GM12878 (cell line): ENCODE measurements around the gene KRI1. TPM values are rescaled to one million over a fixed set of nuclear protein-coding genes. Genes with fewer than 3 reads are reported as not detected.

ENCODE experiments used
- ATAC-seq: fragments of 200-7000 bp; cut with Tn5 transposase; 3 replicates; pipeline ENCODE4 v1.9.1; 2020; ENCODE audit warnings: mild to moderate bottlenecking, moderate library complexity
- BruUV-seq: library from RNA; stranded (reverse); fragments of 400-500 nt; replicated peaks from 2 replicates; lab custom pipeline; 2021; lab: Mats Ljungman, UMichigan
- CTCF ChIA-PET: fragments of 300-600 bp; sonication (Branson Sonifier 250); formaldehyde crosslinking; extraction: SDS; loops from one replicate; lab custom pipeline; 2021; ENCODE audit warnings: inconsistent platforms; lab: Yijun Ruan, JAX
- POLR2A ChIA-PET: fragments of 350-600 bp; formaldehyde crosslinking; extraction: SDS; loops from one replicate; lab custom pipeline; 2021; ENCODE audit warnings: inconsistent platforms; lab: Charles Lee
- RAD21 ChIA-PET: fragments of 300-600 bp; sonication (Branson Sonifier 250); formaldehyde crosslinking; loops from one replicate; lab custom pipeline; 2023; ENCODE audit warnings: antibody characterized with exemption; ENCODE audit not compliant: unreplicated experiment; lab: Charles Lee
- SMC1A ChIA-PET: fragments of 300-600 bp; sonication (Branson Sonifier 250); formaldehyde crosslinking; loops from one replicate; lab custom pipeline; 2023; ENCODE audit not compliant: unreplicated experiment, uncharacterized antibody; lab: Charles Lee
- DNase-seq: peaks from one replicate; pipeline ENCODE4 v3.0.0-alpha.2; 2011; ENCODE audit warnings: low read depth, low spot score
- FAIRE-seq: peaks from 3 replicates; lab custom pipeline; 2011; peaks lifted over from hg19 to GRCh38; lab: Jason Lieb, UNC
- H2AFZ ChIP-seq: 2 replicates; pipeline ENCODE4 v1.6.0; 2011; ENCODE audit warnings: low read depth, low read length, control low read depth; ENCODE audit not compliant: control insufficient read depth
- H3K27ac ChIP-seq: 2 replicates; pipeline ENCODE4 v1.5.1; 2011; ENCODE audit warnings: control low read depth; ENCODE audit not compliant: control insufficient read depth, insufficient read depth
- H3K27me3 ChIP-seq, 2 experiments: replicated peaks in 1 of 2; 2 replicates each; pipeline versions ENCODE4 v1.6.0 to v1.6.1; 2011; ENCODE audit warnings: low read length in 1 of 2; ENCODE audit not compliant: control insufficient read depth in 2 of 2, insufficient read depth in 2 of 2
- H3K36me3 ChIP-seq, 2 experiments: 2 replicates each; pipeline ENCODE4 v1.5.1; 2011; ENCODE audit warnings: low read length in 1 of 2; ENCODE audit not compliant: control insufficient read depth in 2 of 2, insufficient read depth in 2 of 2
- H3K4me1 ChIP-seq: 2 replicates; pipeline ENCODE4 v1.6.1; 2011; ENCODE audit warnings: mild to moderate bottlenecking, low read length, moderate library complexity, mixed read lengths; ENCODE audit not compliant: control insufficient read depth, insufficient read depth
- H3K4me2 ChIP-seq: 2 replicates; pipeline ENCODE4 v1.6.0; 2011; ENCODE audit warnings: control low read depth; ENCODE audit not compliant: control insufficient read depth, insufficient read depth
- H3K4me3 ChIP-seq: fragments of 200-600 bp; sonication (generic); 2 replicates; pipeline ENCODE4 v1.5.1; 2016
- H3K79me2 ChIP-seq: 2 replicates; pipeline ENCODE4 v1.6.0; 2011; ENCODE audit warnings: low read length; ENCODE audit not compliant: control insufficient read depth, insufficient read depth
- H3K9ac ChIP-seq: 2 replicates; pipeline ENCODE4 v1.8.0; 2011; ENCODE audit warnings: low read length, control low read depth, mixed read lengths; ENCODE audit not compliant: control insufficient read depth, insufficient read depth
- H3K9me3 ChIP-seq: replicated peaks from 3 replicates; pipeline ENCODE4 v1.5.1; 2011; ENCODE audit warnings: mild to moderate bottlenecking, low read length; ENCODE audit not compliant: control insufficient read depth, insufficient read depth
- H4K20me1 ChIP-seq: 2 replicates; pipeline ENCODE4 v1.6.0; 2011; ENCODE audit not compliant: control insufficient read depth, insufficient read depth
- DPF2 ChIP-seq: fragments of 450-650 bp; IDR thresholded peaks from 2 replicates; pipeline ENCODE4 v1.6.1; 2017; ENCODE audit warnings: mild to moderate bottlenecking
- FOXM1 ChIP-seq: IDR thresholded peaks from 2 replicates; pipeline ENCODE4 v1.6.1; 2012; ENCODE audit warnings: low read depth, mild to moderate bottlenecking, inconsistent platforms, low read length, moderate library complexity
- GABPA ChIP-seq: IDR thresholded peaks from 2 replicates; pipeline ENCODE4 v1.6.1; 2014; ENCODE audit warnings: antibody characterized with exemption, low read depth, mild to moderate bottlenecking, inconsistent platforms
- GATAD2B ChIP-seq: fragments of 450-650 bp; conservative IDR thresholded peaks from 2 replicates; pipeline ENCODE4 v1.6.1; 2017; ENCODE audit warnings: low read depth, mild to moderate bottlenecking, moderate library complexity
- IKZF1 ChIP-seq: fragments of 450-650 bp; conservative IDR thresholded peaks from 2 replicates; pipeline ENCODE4 v1.6.1; 2017; ENCODE audit warnings: antibody characterized with exemption, mild to moderate bottlenecking
- LARP7 ChIP-seq: fragments of 450-650 bp; IDR thresholded peaks from 2 replicates; pipeline ENCODE4 v1.6.1; 2017; ENCODE audit warnings: mild to moderate bottlenecking
- NFXL1 ChIP-seq: fragments of 450-650 bp; IDR thresholded peaks from 2 replicates; pipeline ENCODE4 v1.6.1; 2017; ENCODE audit warnings: antibody characterized with exemption, mild to moderate bottlenecking, borderline replicate concordance
- RB1 ChIP-seq: fragments of 450-650 bp; formaldehyde crosslinking; IDR thresholded peaks from 2 replicates; pipeline ENCODE4 v1.6.1; 2017; ENCODE audit warnings: mild to moderate bottlenecking, borderline replicate concordance
- SMARCA5 ChIP-seq: fragments of 450-650 bp; IDR thresholded peaks from 2 replicates; pipeline ENCODE4 v1.6.1; 2017; ENCODE audit warnings: mild to moderate bottlenecking
- SRF ChIP-seq, 2 experiments: IDR thresholded peaks; 2 replicates each; pipeline ENCODE4 v1.6.1; 2011; ENCODE audit warnings: low read depth in 2 of 2, low read length in 2 of 2, mild to moderate bottlenecking in 1 of 2, moderate library complexity in 1 of 2
- ZBED1 ChIP-seq: IDR thresholded peaks from 2 replicates; pipeline ENCODE4 v1.6.1; 2016; ENCODE audit warnings: borderline replicate concordance
- ZNF217 ChIP-seq: fragments of 450-650 bp; IDR thresholded peaks from 2 replicates; pipeline ENCODE4 v1.6.1; 2017; ENCODE audit warnings: antibody characterized with exemption, mild to moderate bottlenecking
- ZNF24 ChIP-seq: fragments of 450-650 bp; IDR thresholded peaks from 2 replicates; pipeline ENCODE4 v1.6.1; 2017; ENCODE audit warnings: antibody characterized with exemption, mild to moderate bottlenecking
- ZNF384 ChIP-seq: IDR thresholded peaks from 2 replicates; pipeline ENCODE4 v1.6.1; 2012; ENCODE audit warnings: low read depth, mild to moderate bottlenecking, low read length, improper control_type of control experiment, borderline replicate concordance
- ZSCAN29 ChIP-seq: fragments of 450-650 bp; IDR thresholded peaks from 2 replicates; pipeline ENCODE4 v1.6.1; 2017; ENCODE audit warnings: mild to moderate bottlenecking, moderate library complexity
- WGBS: methylation state at CpG from one replicate; pipeline ENCODE4 v1.1.6; 2016; ENCODE audit warnings: low lambda C conversion rate; ENCODE audit not compliant: insufficient replicate concordance, insufficient coverage; ENCODE audit errors: missing lambda C conversion rate; 5-methylcytosine and 5-hydroxymethylcytosine counted together
- in situ Hi-C: fragments of 300-500 bp; cut with MboI; formaldehyde crosslinking; loops from 9 replicates; pipeline ENCODE4 v1.14.3; 2018; ENCODE audit warnings: mixed read lengths
- intact Hi-C: fragments of 100-400 bp; cut with micrococcal nuclease; formaldehyde crosslinking; loops from one replicate; pipeline ENCODE4 v1.14.2; 2022; ENCODE audit not compliant: unreplicated experiment
- polyA plus RNA-seq, 11 experiments: library from polyadenylated mRNA; depleted of rRNA in 4 of 11; unstranded in 6 of 11; stranded (reverse) in 5 of 11; fragments of >200 nt; fragmentation: Nextera tagmentation in 4 of 11; fragmentation: Illumina TruSeq in 1 of 11; extraction: Ambion mirVana in 4 of 11; extraction: Trizol in 1 of 11; gene quantifications; 1 replicate in 1 of 11; 2 replicates in 10 of 11; pipeline versions ENCODE4 v1.2.1 to v1.2.3, GENCODE V29; 2011 to 2016; ENCODE audit warnings: inconsistent platforms in 2 of 11, missing spikeins in 2 of 11, low read depth in 1 of 11
- total RNA-seq, 4 experiments: library from RNA; depleted of rRNA in 3 of 4; stranded (reverse); fragments of >200 nt in 3 of 4; fragmentation: Illumina TruSeq in 1 of 4; extraction: Trizol in 1 of 4; gene quantifications; 2 replicates each; pipeline versions ENCODE4 v1.2.1 to v1.2.3, GENCODE V29; 2013 to 2021
- TF ChIP-seq, protein P1 (sequence below): fragments of 450-650 bp; IDR thresholded peaks from 2 replicates; pipeline ENCODE4 v1.6.1; 2017; ENCODE audit warnings: borderline replicate concordance
- TF ChIP-seq, protein P2 (sequence below): fragments of 450-650 bp; IDR thresholded peaks from 2 replicates; pipeline ENCODE4 v1.6.1; 2016; ENCODE audit warnings: mild to moderate bottlenecking
- TF ChIP-seq, protein P3 (sequence below): fragments of 150-350 bp; IDR thresholded peaks from 2 replicates; pipeline ENCODE4 v1.6.1; 2014; ENCODE audit warnings: mild to moderate bottlenecking, low read depth, low read length

KRI1 gene
- total and polyA plus RNA-seq, 10 of the 15 experiments (the other 5 are each of a cell fraction or from before 2014, with no cell fraction given), result 0.98 to 42.5 (median 24.7) TPM

DNA sequence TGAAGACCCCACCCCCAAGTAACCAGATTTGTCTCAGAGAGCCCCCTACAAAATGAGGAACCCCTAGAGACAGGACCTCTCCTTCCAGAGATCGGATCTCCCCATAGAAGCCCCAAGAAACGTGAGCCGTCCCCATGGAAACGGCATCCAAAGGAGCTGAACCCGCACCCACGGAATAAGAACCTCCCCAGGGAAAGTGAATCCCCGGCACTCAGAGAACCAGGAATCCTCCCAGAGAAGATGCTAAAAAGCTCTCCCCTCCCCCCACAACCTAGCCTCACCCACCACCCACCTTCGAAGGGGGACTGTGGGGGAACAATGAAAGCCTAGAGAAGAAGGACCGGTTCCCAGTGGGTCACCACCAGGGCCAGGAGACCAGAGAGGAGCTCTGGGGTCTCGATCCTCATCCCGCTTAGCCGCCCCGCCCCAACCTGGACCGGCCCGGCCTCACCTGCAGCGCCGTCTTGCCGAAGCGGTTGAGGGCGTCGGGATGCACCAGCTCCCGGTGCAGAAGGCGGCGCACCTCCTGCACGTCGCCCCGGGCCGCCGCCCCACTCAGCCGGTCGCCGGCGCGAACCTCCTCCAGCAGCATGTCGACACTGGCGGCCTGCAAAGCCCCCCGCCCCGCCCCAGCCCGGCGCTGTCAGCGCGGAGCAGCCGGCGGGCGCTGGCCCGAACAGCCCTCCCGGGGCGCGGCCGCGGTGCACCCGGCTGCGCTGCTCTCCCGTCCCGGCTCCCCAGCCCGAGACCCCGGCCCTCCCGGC lies 2.4 kb upstream of the KRI1 start:
- H3K36me3 ChIP-seq, result no peaks in the 10 kb centered on the region
- WGBS, result 1% methylated on average over 47 of the region's 58 CpGs
- no peaks in the 10 kb centered on the region for H4K20me1 ChIP-seq
- intact Hi-C loops (loop anchor here (2.0 to 5.0 kb wide), 3 partner anchors 65 to 166 kb away; partner anchors contain the start of genes CDC37, ILF3 and KEAP1), in situ Hi-C loops (loop anchor here (5.0 kb wide), 1 partner anchor 156 kb away; no protein-coding TSS in a partner anchor)
- ChIA-PET RAD21 (interaction anchor here (0.9 to 3.3 kb wide), 8 partner anchors 15 to 156 kb away, joined by 3 to 16 read pairs (median 4); partner anchors contain the start of gene ATG4D), CTCF (interaction anchor here (1.0 to 5.2 kb wide), 11 partner anchors 12 to 152 kb away, joined by 3 to 35 read pairs (median 4); partner anchors contain the start of genes ATG4D and QTRT1), SMC1A (interaction anchor here (0.6 to 2.4 kb wide), 7 partner anchors 26 to 179 kb away, joined by 3 to 7 read pairs (median 3); partner anchors contain the start of gene CDC37), POLR2A (interaction anchor here (0.5 to 1.8 kb wide), 15 partner anchors 25 to 298 kb away, joined by 3 to 11 read pairs (median 3); partner anchors contain the start of genes ATG4D, CDC37, ICAM5 and PDE4A)
- H3K9me3 ChIP-seq, result no peaks in the 10 kb centered on the region
- peaks cover 23% of the 10 kb centered on the region for H3K4me1 ChIP-seq
- peak overlapping the region; percentile 24; the same call in 1 of the 2 replicates for H3K27ac ChIP-seq
- H3K4me2 ChIP-seq, result peak overlapping the region; percentile 93
- peaks cover 13% of the 10 kb centered on the region for H3K79me2 ChIP-seq
- peak overlapping the region; percentile 59 for H2AFZ ChIP-seq
- H3K4me3 ChIP-seq, result peak overlapping the region; percentile 80
- no peak for DNase-seq
- FAIRE-seq, result no peak
- H3K9ac ChIP-seq, result peak overlapping the region; percentile 53
- ATAC-seq, result no peak; the same call in 2 of the 3 replicates
- no TSS peak for BruUV-seq
- H3K27me3 ChIP-seq, result no peaks in the 10 kb centered on the region
- TF ChIP-seq LARP7 (peak; percentile 98), GATAD2B (peak; percentile 89), GABPA (no peak), ZSCAN29 (0 out of 2 replicates have a peak, but pooled peaks have one; percentile 25), DPF2 (peak; percentile 79), RB1 (peak; percentile 44; the same call in 1 of the 2 replicates), ZNF217 (0 out of 2 replicates have a peak, but pooled peaks have one; percentile 64), ZNF24 (0 out of 2 replicates have a peak, but pooled peaks have one; percentile 45), ZBED1 (no peak), NFXL1 (0 out of 2 replicates have a peak, but pooled peaks have one; percentile 75), SRF (IDR thresholded peaks at IDR 0.05; ENCODE audit: low read depth in 2 of 2, low read length in 2 of 2) (no peak), FOXM1 (no peak), SMARCA5 (peak; percentile 91), ZNF384 (no peak), IKZF1 (peak; percentile 73; the same call in 1 of the 2 replicates)
- TF ChIP-seq, protein P1, sequence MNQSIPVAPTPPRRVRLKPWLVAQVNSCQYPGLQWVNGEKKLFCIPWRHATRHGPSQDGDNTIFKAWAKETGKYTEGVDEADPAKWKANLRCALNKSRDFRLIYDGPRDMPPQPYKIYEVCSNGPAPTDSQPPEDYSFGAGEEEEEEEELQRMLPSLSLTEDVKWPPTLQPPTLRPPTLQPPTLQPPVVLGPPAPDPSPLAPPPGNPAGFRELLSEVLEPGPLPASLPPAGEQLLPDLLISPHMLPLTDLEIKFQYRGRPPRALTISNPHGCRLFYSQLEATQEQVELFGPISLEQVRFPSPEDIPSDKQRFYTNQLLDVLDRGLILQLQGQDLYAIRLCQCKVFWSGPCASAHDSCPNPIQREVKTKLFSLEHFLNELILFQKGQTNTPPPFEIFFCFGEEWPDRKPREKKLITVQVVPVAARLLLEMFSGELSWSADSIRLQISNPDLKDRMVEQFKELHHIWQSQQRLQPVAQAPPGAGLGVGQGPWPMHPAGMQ, result no peak
- TF ChIP-seq, protein P2, sequence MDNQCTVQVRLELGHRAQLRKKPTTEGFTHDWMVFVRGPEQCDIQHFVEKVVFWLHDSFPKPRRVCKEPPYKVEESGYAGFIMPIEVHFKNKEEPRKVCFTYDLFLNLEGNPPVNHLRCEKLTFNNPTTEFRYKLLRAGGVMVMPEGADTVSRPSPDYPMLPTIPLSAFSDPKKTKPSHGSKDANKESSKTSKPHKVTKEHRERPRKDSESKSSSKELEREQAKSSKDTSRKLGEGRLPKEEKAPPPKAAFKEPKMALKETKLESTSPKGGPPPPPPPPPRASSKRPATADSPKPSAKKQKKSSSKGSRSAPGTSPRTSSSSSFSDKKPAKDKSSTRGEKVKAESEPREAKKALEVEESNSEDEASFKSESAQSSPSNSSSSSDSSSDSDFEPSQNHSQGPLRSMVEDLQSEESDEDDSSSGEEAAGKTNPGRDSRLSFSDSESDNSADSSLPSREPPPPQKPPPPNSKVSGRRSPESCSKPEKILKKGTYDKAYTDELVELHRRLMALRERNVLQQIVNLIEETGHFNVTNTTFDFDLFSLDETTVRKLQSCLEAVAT, result no peak
- TF ChIP-seq, protein P3, sequence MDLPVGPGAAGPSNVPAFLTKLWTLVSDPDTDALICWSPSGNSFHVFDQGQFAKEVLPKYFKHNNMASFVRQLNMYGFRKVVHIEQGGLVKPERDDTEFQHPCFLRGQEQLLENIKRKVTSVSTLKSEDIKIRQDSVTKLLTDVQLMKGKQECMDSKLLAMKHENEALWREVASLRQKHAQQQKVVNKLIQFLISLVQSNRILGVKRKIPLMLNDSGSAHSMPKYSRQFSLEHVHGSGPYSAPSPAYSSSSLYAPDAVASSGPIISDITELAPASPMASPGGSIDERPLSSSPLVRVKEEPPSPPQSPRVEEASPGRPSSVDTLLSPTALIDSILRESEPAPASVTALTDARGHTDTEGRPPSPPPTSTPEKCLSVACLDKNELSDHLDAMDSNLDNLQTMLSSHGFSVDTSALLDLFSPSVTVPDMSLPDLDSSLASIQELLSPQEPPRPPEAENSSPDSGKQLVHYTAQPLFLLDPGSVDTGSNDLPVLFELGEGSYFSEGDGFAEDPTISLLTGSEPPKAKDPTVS, result no peak
